CD4-positive, alpha-beta T cell treated with Interleukin-4 for 1 hour (primary cell): ENCODE data around the gene NUDT12.

Experiments used
- DNase-seq, 2 donors: peaks; one replicate each; pipeline ENCODE4 v3.0.0-alpha.2; 2020 to 2022

The NUDT12 gene

DNA sequence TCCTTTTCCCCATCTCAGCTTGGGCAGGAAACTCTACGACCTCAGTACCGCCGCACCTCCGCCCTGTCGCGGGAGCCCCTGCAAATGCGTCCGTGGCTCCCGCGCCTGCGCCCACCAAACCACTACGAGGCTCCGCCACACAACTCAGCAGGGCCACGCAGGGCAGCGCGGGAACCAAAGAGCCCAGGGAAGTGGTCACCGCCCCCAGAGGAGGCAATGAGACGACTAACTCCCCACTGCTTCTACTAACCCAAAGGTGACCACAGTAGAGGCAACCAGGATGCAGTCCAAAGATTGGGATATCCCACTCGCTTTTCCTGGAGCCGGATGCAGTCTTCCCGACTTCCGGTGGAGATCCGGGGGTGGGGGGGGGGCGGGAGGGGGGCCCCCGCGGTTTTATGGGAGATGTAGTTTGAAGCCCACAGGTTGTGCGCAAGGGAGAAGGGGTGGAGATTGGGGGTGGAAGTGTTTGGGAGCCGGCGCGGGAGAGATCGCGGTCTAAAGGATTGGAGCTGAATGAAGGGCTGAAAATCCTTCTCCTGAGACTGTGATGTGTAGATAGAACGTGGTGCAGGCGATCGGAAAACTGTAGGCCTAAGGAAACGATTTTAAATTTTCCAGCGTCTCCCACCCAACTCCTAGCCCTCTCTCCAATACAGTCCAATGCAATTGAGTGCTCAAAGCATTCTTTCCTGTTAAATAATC lies at the start of gene NUDT12:
Gene NUDT12 (minus strand): TSS at position 337 of the 705 bp plus-strand sequence. CDS start 2,541 bp downstream, outside the sequence.
- peak; percentile 5 to 59 for DNase-seq

DNA sequence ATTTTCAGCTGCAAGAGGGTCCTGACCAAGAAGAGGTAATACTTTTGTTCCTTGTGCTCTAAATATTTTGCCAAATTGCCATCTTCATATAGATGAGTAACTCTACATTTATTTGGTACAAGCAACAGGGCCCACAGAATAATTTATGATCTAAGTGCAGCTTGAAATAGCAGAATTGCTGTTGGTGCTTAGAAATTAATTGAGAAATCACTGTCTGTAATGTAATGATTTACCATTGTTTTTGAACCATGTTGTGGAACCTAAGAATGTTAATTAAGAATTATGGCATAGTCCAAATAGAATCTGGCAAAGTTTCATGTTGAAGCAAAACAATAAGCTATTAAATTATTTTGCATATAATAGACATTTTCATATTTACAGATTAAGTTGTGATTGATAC lies 44.8 kb upstream of the NUDT12 start:
- DNase-seq, result no peak

DNA sequence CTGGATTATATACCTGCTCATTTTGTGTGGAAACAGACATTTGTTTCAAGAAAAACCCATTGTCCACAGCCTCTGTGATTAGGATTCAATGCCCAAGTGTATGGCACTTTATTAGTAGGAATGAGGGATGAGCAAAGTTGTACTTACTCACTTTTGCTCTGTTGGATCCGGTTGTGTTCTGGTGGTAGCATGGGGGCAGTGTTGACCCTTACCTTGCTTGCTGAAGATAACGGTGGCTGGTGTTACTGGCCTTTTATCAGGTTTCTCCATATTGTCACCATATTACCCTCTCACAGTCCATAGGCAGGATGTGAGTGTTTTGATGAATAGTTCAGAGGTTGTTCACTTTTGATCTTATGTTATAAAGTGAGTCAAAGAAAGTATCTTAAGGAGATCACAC lies 42.7 kb upstream of the NUDT12 start:
- DNase-seq, result no peak

DNA sequence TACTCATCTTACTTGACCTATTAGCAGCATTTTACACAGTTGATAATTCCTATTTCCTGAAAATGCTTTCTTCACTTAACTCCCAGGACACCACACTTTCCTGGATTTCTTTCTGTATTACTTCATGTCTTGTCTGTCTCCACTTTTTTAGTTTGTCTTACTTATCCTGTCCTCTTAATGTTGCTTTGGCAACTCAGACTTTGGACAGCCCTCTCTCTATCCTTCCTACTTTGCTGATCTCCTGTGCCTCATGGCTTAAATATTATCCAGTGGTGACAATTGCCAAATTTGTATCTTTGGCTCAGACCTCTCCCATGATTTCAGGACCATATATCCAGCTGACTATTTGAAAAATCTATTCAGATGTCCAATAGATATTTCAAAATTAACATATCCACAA lies 39.8 kb upstream of the NUDT12 start:
- DNase-seq, result no peak

DNA sequence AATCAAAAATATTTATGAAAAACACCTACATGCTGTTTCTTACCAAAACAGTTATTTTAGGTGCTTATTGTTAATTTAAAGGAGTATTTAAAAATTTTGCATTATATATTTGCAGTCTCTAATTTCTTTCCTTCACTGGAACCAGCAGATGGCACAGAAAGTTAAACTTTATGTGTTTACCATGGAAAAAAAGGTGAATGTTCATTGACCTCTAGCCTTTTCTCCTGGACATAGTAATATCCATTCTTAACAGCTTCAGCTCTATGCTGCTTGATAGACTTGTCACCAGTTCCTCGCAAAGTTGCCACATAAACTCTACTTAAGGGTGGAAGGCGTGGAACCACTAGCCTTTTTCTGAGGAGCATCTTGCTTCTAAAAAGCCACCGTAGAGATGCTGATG lies 38.7 kb upstream of the NUDT12 start:
- no peak for DNase-seq

DNA sequence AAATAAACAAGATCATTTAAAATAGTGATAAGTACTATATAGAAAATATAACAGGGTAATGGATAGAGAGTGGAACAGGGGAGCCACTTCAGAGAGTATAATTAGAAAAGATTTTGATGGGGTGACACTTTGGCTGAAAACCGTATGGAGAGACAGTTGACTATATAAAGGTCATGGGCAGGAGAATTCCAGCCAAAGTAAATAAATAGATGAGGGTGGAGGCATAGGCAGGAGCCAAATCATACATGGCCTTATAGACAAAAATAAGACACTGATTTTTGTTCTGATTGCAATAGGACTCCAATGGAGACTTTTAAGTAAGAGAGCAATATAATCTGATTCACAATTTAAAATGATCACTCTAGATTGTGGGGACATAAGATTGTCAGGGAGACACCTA lies 37.5 kb upstream of the NUDT12 start:
- DNase-seq, result no peak

DNA sequence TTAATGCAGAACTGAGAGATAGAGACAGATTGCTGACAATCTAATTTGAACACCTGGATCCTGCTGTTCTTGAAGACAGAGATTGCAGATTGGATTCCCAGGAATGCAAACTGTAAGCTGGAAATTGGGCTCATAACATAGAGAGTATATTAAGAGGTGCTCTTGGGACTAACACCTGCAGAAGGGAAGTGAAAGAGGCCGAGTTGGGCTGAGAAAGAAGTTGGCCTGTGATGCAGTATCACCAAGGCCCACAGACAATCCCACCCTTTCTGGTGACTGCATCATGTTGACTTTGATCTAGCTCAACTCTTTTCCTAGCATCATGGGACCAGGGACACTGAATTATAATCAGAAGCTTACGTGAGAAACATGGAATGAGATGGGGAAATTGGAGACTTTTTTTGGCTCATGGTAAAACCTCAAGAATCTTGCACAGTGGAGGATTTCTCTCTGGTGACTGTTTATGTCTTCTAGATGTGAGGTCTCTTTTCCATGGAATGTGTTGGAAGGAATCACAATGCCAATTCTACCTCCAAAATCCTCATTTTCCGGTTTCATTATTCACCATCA lies 36.5 kb upstream of the NUDT12 start:
- DNase-seq, result no peak

DNA sequence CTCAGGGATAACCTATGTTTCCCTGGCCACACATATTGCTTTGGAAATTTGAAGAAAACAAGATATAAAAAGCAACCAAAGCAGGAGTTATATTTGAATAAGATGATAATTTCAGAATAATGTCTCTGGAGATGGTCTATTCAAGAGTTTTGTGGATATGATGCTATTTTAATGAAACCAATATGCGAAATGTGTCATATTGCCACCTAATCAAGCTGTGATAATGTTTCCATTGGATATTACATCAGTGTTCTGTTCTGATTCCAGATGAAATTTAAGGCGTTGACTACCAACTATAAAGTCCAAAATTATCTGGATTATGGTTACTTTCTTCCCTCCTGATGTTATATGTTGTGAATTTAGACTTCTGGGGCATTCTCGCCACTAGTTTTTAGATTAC lies 27.6 kb upstream of the NUDT12 start:
- DNase-seq, result no peak

DNA sequence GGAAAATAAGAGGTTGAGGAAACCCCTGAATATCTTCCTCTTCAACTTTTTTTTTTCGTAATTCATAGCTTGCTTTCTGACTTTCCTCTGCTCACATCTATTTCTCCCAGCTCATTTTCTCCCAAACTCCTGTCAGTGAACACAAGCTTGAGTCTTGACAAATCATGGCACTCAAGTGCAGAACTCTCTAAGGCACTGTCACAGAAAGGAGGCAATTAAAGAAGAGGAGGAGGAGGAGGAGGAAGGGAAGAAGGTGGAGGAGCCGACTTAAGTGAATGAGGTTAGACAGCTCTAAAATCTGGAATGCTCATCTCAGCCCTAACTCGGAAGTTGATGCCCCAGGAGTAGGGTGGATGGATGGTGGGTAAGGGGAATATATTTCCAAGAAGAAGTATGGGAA lies 27.2 kb upstream of the NUDT12 start:
- no peak for DNase-seq

DNA sequence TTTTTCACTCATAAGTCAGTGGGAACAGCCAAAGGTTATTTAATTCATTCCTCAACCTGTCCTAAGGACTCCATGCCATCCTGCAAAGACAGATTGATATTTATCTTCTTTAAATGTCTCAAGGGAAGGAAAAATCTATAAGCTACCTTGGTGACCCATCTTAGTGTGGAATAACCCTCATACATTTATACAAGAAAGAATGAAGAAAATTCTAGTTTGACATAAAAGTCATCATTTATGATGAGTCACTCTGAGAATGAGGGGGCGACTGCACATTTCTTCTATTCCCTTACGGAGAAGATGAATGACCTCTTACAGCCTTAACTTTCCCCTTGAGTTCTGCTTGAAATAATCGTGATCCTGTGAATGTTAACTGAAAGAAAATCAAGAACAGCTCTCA lies 26.8 kb upstream of the NUDT12 start:
- DNase-seq, result no peak

DNA sequence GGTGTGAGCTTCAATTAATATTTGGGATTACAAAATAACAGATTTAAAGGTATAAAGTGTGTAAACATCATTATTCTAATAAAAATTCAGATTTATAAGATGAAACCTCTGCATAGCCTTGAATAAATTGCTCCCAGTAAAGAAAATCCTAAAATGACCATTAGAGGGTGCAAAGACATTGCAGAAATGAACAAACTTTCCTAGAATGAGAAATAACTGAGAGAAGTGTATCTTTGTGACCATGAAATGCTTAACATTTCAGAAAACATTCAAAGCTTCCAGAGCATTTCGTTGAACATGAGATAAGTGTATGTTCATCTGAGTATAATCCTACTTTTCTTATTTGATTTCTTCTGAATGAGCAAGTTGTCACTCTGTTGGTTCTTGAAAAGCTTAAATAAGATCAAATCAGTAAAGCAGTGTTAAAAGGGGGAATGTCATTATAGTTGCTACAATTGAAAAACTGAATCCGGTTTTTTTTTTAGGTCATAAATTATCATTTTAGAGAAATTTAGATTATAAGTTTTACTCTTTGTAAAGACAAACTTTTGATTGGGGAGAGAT lies 24.7 kb upstream of the NUDT12 start:
- no peak for DNase-seq

DNA sequence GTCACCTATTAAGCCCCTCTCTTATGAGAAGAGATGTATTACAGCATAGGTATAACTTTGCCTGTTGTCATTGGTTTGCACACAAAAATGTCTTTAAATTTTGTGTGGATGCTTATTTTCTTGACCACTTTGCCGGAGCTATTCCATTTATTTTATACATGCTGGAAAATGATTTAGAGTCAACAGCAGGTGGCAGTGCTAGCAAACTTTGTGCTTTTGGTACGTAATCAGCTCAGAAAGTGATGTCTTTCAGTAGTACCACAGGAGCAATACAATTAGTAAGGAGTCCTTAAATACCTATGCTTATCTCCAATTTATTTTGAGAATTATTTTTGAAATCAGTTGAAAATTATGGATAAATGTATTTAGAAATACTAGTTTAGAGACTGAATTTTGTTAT lies 19.8 kb upstream of the NUDT12 start:
- DNase-seq, result no peak

DNA sequence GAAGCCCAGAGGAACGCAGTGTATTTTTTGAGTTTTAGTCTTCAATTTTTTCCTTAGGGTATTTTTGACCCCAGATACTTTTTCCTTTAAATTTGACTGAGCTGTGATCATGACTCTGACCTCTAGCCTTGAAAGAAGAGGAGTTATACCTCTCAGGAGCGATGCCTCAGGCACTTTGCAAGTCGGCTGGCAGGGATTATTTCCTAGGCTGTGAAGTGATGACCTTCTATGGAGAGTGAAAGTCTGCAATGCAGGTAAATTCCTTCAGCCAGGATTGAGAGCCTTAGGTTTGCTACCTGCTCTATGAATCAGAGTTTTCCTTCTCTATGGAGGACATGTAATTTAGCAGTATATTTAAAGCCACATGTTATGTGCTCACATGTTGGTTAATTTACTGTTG lies 10.8 kb upstream of the NUDT12 start:
- DNase-seq, result no peak

DNA sequence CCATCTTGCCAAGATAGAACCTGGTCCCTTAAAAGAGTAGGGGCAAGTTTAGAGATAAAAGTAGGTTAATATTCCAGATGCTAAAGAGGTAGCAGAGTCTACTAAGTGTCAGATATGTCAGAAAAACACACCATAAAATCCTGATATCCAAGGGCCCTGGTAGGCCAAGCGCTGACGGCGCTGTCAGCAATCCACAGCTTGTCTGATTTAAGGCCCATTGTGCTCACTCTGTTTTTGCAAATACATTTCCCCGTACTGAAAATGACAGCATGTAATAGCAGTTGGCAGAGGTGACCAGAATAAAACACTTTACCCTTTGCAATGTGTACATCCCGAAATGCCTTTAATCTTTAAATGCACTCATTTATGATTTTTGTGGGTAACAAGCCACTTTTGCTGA lies 9.9 kb upstream of the NUDT12 start:
- DNase-seq, result no peak

DNA sequence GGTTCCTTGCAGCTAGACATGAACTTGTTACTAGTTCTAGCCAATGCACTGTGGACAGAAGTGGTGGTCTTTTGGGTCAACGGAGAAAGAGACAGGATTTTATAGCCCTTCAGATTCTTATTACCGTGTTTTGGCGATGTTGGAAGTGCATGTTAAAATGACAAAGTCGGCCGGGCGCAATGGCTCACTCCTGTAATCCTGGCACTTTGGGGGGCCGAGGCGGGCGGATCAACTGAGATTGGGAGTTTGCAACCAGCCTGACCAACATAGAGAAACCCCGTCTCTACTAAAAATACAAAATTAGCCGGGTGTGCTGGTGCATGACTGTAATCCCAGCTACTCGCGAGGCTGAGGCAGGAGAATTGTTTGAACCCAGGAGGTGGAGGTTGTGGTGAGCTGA lies 9.1 kb upstream of the NUDT12 start:
- DNase-seq, result no peak

DNA sequence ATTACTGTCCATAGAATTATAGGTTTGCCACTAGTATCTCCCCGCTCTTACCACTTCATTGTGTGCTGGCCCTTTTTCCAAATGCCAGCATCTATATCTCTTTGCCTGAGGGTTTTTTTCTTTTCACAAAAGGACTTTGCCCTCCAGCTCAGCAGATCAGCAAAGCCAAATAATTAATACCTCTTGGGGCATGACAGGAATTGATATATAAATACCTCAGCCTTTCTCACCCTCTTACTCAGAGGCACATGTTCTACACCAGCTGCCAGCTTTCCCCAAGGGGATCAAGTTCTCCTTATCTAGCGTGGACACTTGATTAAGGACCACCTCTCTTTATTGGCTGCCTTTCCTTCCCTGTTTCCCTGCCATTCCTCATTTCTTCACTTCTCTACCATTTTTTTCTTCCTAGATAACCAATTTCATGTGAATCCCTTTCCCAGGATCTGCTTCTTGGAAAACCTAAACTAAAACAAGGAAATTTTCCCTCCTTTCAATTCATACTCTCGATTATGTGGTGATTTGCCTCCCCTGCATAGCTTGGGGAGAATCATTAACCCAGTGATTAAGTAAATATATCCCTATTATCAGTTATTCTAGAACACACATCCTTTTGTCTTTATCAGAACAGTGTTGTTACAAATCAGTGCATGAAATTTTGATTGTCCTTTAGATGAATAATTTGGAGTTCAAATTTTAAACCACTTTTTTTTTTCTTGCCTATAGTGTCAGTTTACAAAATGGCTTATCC lies 6.9 kb upstream of the NUDT12 start:
- DNase-seq, result no peak

DNA sequence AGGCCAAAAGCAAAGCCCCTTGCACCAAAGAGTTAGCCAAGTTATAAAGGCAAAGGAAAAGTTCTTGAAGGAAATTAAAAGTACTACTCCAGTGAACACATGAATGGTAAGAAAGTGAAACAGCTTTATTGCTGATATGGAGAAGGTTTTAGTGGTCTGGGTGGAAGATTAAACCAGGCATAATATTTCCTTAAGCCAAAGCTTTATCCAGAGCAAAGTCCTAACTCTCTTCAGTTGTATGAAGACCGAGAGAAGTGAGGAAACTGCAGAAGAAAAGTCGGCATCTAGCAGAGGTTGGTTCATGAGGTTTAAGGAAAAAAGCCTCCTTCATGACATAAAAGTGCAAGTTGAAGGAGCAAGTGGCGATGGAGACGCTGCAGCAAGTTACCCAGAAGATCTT lies 3.1 kb upstream of the NUDT12 start:
- DNase-seq, result no peak

DNA sequence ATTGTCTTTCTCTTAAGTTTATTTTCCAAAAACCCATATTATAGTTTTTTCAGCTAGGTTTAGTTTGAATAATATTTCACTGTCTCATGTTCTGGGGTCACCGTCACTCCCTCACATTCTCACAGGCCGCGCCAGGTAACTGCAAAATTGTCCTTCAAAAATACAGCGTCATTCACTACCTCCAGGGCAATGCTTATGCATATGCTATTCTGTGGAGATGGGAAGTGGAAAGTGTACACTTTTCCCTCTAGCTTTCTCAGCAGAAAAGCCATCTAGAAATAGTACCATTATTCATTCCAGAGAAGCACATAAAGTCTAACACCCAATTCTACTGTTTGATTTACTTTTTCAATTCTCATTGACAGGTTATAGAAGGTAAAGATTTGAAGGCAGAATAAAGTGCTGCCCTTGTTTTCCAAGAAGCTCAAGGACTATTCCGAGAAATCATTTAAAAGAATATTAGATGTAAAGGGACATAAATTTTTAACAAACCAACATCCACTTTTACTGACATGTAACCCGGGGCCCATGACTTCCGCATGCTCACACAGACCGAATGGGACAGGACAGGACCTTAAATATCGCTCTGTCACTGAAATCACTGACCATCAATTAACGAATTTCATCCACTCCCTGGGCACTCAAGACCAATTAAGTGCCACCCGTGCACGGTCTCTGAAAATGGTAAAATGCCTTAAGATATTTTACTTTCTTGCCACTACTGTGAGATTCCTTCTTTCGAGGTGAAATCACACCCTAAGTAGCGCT lies 720 bp downstream of the NUDT12 start:
- no peak for DNase-seq

DNA sequence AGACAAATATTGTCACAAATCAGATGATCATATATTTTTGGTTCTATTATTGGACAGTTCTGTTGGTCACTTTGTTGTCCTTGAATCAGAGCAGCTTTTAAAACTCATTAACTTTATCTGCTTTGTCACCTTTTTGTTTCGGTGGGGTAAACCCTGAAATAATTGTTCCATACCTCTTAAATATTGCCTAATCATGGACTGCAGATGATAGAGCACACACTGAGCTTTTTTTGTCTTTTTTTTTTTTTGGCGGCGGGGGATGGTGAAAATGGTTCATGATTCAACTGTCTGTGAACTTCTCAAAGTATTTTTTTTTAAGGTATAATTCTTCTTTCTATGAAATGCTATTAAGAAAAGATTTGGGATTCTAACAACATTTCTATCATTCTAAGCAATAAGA lies 1.8 kb downstream of the NUDT12 start:
- no peak for DNase-seq

DNA sequence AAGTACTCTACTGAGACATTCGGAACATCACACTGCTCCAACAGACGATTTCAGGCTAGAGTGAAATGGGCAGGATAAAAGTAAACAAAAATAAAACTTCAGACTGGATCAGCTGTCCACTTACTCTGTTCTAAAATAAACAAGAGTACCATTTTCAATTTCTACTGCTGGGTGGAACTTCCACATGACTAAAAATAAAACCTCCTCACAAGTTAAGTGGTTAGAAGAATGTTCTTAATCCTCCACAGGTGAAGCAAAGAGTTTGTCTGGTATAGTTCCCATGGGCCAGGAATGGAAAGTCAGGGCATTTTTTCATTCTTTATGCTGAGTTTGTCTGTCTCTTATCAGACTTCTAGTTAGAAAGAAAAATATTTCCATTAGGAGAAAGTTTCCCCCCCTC lies 15.7 kb downstream of the NUDT12 start:
- no peak for DNase-seq

DNA sequence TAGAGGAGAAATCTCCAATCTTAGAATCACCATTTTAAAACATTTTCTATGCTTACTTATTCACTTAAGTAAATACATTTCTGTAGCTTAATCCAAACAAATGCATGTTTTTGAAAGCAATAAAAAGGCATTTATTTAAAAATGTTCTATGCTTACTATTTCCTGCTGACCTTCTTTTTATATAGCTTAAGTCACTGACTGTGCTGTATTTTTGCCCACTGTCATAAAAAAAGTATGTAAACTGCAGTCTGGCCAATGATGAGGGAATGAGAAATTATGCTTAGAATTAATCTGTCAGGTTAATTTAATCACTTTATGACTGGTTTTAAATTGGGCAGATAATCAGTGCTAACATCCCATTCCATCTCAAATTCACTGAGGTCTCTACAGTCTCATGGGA lies 20.1 kb downstream of the NUDT12 start:
- DNase-seq, result no peak

DNA sequence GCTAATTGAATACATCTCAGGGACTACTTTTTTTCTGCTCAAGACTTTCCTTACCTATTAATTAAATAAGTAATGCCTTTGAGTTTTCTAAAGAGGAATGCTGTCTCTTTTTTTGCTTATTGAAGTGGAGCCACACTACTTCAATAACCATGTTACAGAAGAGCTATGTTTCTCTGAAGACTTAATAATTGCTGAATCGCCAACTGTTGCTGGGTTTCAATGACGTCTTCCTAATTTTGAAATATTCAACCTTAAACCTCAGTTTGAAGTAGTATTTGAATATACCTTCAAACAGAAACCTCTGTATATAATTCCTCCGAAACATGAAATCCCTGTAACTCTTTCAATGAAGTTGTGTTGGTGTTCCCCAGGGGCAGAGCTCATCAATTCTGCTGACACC lies 21.0 kb downstream of the NUDT12 start:
- DNase-seq, result no peak

DNA sequence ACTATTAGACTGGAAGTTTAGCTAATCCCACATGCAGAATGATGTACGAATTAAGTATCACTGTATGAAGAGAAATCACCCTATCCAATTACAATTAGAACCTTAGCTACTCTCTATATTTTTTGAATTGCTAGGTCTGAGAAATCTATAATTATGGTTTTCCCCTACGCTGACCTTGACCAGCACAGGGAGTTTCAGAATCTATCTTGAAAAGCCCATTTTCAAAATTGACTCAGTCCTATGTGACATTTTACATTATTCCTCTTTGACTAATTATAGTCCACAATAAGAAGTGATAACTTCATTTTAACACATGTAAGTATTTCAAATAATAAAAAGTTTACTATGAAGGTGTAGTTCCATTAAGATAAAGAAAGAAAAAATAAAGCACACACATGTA lies 21.5 kb downstream of the NUDT12 start:
- DNase-seq, result no peak
